OCI-LY1 (cell line): ENCODE measurements around the gene SPATA20.

Source experiments
- CTCF ChIP-seq: fragments of 200-600 bp; sonication (generic), shearing (Covaris generic); IDR thresholded peaks from 2 replicates; pipeline ENCODE4 v1.5.1; 2017; ENCODE audit warnings: mild to moderate bottlenecking, antibody characterized with exemption, low read length, moderate library complexity, mixed read lengths
- EZH2 ChIP-seq: fragments of 200-600 bp; sonication (generic), shearing (Covaris generic); IDR thresholded peaks from 2 replicates; pipeline ENCODE4 v1.8.0; 2017; ENCODE audit warnings: borderline replicate concordance, mixed run types, mild to moderate bottlenecking, antibody characterized with exemption, low read length, moderate library complexity, mixed read lengths

DNA sequence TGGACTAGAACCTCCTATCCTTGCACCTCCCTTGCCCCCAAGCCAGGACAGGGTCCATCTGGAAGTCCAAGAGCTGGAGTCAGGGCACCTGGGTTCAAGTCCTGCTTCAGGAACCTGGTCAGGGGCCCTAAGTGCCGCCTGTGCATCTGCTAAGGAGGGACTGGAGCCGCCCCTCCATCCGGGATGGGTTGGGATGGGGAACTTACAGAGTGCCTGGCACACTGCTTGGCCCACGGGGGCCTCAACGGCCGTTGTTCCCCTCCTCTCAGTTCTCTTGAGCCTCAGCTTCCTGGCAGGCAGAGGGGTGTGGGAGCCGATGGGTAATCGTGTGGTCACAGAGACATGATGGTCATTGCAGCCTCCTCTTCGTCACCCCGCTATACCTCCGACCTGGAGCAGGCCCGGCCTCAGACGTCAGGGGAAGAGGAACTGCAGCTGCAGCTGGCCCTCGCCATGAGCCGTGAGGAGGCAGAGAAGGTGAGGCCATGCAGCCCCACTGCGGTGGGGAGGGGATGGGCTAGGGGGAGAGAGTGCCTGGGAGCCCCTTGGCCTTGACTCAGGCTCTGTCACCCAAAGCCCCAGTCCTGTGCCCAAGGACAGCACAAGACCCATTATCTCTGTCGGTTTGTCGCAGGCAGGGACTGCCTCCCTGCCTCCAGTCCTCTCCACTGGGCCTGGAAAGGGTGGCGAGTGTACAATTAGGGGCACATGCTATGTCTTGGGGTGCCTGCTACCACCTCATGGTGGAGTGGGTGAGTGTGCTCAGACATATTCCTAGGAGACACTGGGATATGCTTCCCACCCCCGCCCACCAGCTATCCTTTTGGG lies 9.0 kb upstream of the SPATA20 start:
- TF ChIP-seq CTCF, result no peak
- no peak for TF ChIP-seq EZH2
